ENCODE data around the gene FBXW10B. TPM values are rescaled to one million over a fixed set of nuclear protein-coding genes. Genes with fewer than 3 reads are reported as not detected.

The FBXW10B gene
- total and polyA plus RNA-seq, 2 donors (not counting 1 experiment from before 2014, with no cell fraction given), result 0.10 to 0.76 TPM

GRCh38 chr17:15663176-15663575, 43.7 kb upstream of the FBXW10B start:
- H3K36me3 ChIP-seq (replicated peaks in 1 of 2; ENCODE audit: control extremely low read depth in 1 of 2, control insufficient read depth in 1 of 2, extremely low read depth in 1 of 2, insufficient read depth in 2 of 2, low read length in 1 of 2), result no peaks in the 10 kb centered on the region
- no peak for TF ChIP-seq EZH2 (IDR thresholded peaks at IDR 0.05; ENCODE audit: borderline replicate concordance, insufficient read depth, low read depth, low read length, poor library complexity, severe bottlenecking)
- TF ChIP-seq CTCF (IDR thresholded peaks at IDR 0.05), result no peak
- Mint-ChIP-seq H3K27me3 (no peaks in the 10 kb centered on the region), H3K4me3 (no peak overlapping the region), H3K27ac (no peak overlapping the region), H3K9me3 (ENCODE audit: insufficient read depth) (no peaks in the 10 kb centered on the region), H3K4me1 (peaks cover 7% of the 10 kb centered on the region)
- no peaks in the 10 kb centered on the region for H3K79me2 ChIP-seq (ENCODE audit: control insufficient read depth, insufficient read depth, low read length)
- H3K27ac ChIP-seq (ENCODE audit: low read length in 2 of 2), result no peak overlapping the region
- WGBS (ENCODE audit: insufficient coverage), result 95% methylated on average over 4 of the region's 6 CpGs
- no peak overlapping the region for H2AFZ ChIP-seq (ENCODE audit: insufficient read depth, low read depth, low read length, poor library complexity, severe bottlenecking)
- ChIA-PET CTCF (no interaction called here), POLR2A (no interaction called here)
- no peak overlapping the region for H3K4me3 ChIP-seq (ENCODE audit: control extremely low read depth in 1 of 5, extremely low read depth in 1 of 5, insufficient read depth in 1 of 5, low read depth in 2 of 5, low read length in 4 of 5)
- no peaks in the 10 kb centered on the region for H3K27me3 ChIP-seq (replicated peaks in 1 of 4; ENCODE audit: control extremely low read depth in 1 of 4, control insufficient read depth in 3 of 4, insufficient read depth in 4 of 4, low read length in 3 of 4)
- H4K20me1 ChIP-seq (ENCODE audit: control insufficient read depth, insufficient read depth, low read length, poor library complexity, severe bottlenecking), result no peaks in the 10 kb centered on the region
- ATAC-seq (ENCODE audit: low read depth) (no peak), DNase-seq (no peak)
- H3K9me3 ChIP-seq (ENCODE audit: control extremely low read depth in 1 of 3, control insufficient read depth in 2 of 3, insufficient read depth in 1 of 3, low read length in 2 of 3), result no peaks in the 10 kb centered on the region
- intact Hi-C loops (cut with micrococcal nuclease), result no loop called here
- H3K4me1 ChIP-seq (ENCODE audit: control insufficient read depth in 2 of 2, insufficient read depth in 2 of 2, low read length in 2 of 2), result no peaks in the 10 kb centered on the region
- H3K4me2 ChIP-seq (replicated peaks; ENCODE audit: low read depth, low read length, poor library complexity, severe bottlenecking), result no peak overlapping the region
- no peak overlapping the region for H3K9ac ChIP-seq (ENCODE audit: low read length)

- TF ChIP-seq EZH2 (IDR thresholded peaks at IDR 0.05; ENCODE audit: borderline replicate concordance, insufficient read depth, low read depth, low read length, poor library complexity, severe bottlenecking), result no peak
- TF ChIP-seq CTCF (IDR thresholded peaks at IDR 0.05), result no peak
- POLR2A ChIA-PET, result no interaction called here
- Mint-ChIP-seq H3K9me3 (ENCODE audit: insufficient read depth) (no peaks in the 10 kb centered on the region), H3K27me3 (no peaks in the 10 kb centered on the region), H3K4me1 (peaks cover 7% of the 10 kb centered on the region), H3K4me3 (no peak overlapping the region), H3K27ac (no peak overlapping the region)
- intact Hi-C loops (cut with micrococcal nuclease), result no loop called here
- H3K79me2 ChIP-seq (ENCODE audit: control insufficient read depth, insufficient read depth, low read length), result no peaks in the 10 kb centered on the region
- no peak overlapping the region for H3K27ac ChIP-seq (ENCODE audit: low read length in 2 of 2)
- no peaks in the 10 kb centered on the region for H3K4me1 ChIP-seq (ENCODE audit: control insufficient read depth in 2 of 2, insufficient read depth in 2 of 2, low read length in 2 of 2)
- H4K20me1 ChIP-seq (ENCODE audit: control insufficient read depth, insufficient read depth, low read length, poor library complexity, severe bottlenecking), result no peaks in the 10 kb centered on the region
- no peaks in the 10 kb centered on the region for H3K9me3 ChIP-seq (ENCODE audit: control extremely low read depth in 1 of 3, control insufficient read depth in 2 of 3, insufficient read depth in 1 of 3, low read length in 2 of 3)
- WGBS (ENCODE audit: insufficient coverage), result 87% methylated on average over 3 of the region's 3 CpGs
- H3K9ac ChIP-seq (ENCODE audit: low read length), result no peak overlapping the region
- no peak overlapping the region for H3K4me3 ChIP-seq (ENCODE audit: control extremely low read depth in 1 of 5, extremely low read depth in 1 of 5, insufficient read depth in 1 of 5, low read depth in 2 of 5, low read length in 4 of 5)
- H3K36me3 ChIP-seq (replicated peaks in 1 of 2; ENCODE audit: control extremely low read depth in 1 of 2, control insufficient read depth in 1 of 2, extremely low read depth in 1 of 2, insufficient read depth in 2 of 2, low read length in 1 of 2), result no peaks in the 10 kb centered on the region
- CTCF ChIA-PET, result no interaction called here
- no peak overlapping the region for H2AFZ ChIP-seq (ENCODE audit: insufficient read depth, low read depth, low read length, poor library complexity, severe bottlenecking)
- no peak for ATAC-seq (ENCODE audit: low read depth)
- no peak overlapping the region for H3K4me2 ChIP-seq (replicated peaks; ENCODE audit: low read depth, low read length, poor library complexity, severe bottlenecking)
- DNase-seq, result no peak
- no peaks in the 10 kb centered on the region for H3K27me3 ChIP-seq (replicated peaks in 1 of 4; ENCODE audit: control extremely low read depth in 1 of 4, control insufficient read depth in 3 of 4, insufficient read depth in 4 of 4, low read length in 3 of 4)
These were observed 43.2 kb upstream of the FBXW10B start for GRCh38 chr17:15662681-15663080.
